Neutrophil (primary cell): ENCODE measurements around the gene CHST11.

Experiments
- H3K27ac ChIP-seq: fragments of 200-600 bp; sonication (generic); 2 replicates; pipeline ENCODE4 v1.5.1; 2016; ENCODE audit warnings: mild to moderate bottlenecking, moderate library complexity
- H3K27me3 ChIP-seq: fragments of 200-600 bp; sonication (generic); 2 replicates; pipeline ENCODE4 v1.6.0; 2016; ENCODE audit warnings: mild to moderate bottlenecking
- H3K36me3 ChIP-seq: fragments of 200-600 bp; sonication (generic); 2 replicates; pipeline ENCODE4 v1.5.1; 2017
- H3K4me1 ChIP-seq, 2 experiments: fragments of 200-600 bp in 1 of 2; sonication (generic) in 1 of 2; 1 replicate in 1 of 2; 2 replicates in 1 of 2; pipeline versions ENCODE4 v1.5.1 to v1.6.1; 2013 to 2016; ENCODE audit warnings: low read depth in 1 of 2, low read length in 1 of 2, mild to moderate bottlenecking in 1 of 2, moderate library complexity in 1 of 2; ENCODE audit not compliant: control insufficient read depth in 1 of 2, insufficient read depth in 1 of 2
- H3K4me3 ChIP-seq, 2 experiments: fragments of 200-600 bp in 1 of 2; sonication (generic) in 1 of 2; 1 replicate in 1 of 2; 2 replicates in 1 of 2; pipeline ENCODE4 v1.5.1; 2013 to 2016; ENCODE audit warnings: low read depth in 1 of 2, low read length in 1 of 2, mild to moderate bottlenecking in 1 of 2, moderate library complexity in 1 of 2
- H3K9me3 ChIP-seq: fragments of 200-600 bp; sonication (generic); 2 replicates; pipeline ENCODE4 v1.5.1; 2016
- TF ChIP-seq, protein P1 (sequence below): fragments of 200-600 bp; sonication (generic); IDR thresholded peaks from 2 replicates; pipeline ENCODE4 v1.5.1; 2016; ENCODE audit warnings: antibody characterized with exemption

The CHST11 gene

DNA sequence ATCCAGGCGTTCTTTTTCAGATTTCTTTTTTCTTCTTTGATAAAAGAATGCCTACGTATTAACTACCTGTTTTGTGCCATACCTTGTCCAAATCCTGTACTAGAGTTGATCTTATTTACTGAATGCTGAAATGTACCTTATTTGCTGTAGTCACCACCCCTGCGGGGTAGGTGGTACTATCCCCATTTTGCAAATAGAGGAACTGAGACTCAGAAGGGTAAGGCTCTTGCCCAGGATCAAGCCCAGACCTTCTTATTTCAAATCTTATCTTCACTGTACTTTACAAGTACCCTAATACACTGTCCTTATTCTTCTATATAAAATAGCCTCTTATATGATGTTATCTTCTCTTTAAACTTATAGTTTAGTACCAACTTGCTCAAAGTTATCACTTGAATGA, 294.8 kb downstream of the CHST11 start:
- Histone ChIP-seq H3K9me3 (no peaks in the 10 kb centered on the region), H3K27ac (peak overlapping the region; percentile 95), H3K4me3 (no peak overlapping the region), H3K4me1 (peaks cover 40 to 54% of the 10 kb centered on the region in 2 experiments), H3K36me3 (no peaks in the 10 kb centered on the region), H3K27me3 (no peaks in the 10 kb centered on the region)
- TF ChIP-seq, protein P1, sequence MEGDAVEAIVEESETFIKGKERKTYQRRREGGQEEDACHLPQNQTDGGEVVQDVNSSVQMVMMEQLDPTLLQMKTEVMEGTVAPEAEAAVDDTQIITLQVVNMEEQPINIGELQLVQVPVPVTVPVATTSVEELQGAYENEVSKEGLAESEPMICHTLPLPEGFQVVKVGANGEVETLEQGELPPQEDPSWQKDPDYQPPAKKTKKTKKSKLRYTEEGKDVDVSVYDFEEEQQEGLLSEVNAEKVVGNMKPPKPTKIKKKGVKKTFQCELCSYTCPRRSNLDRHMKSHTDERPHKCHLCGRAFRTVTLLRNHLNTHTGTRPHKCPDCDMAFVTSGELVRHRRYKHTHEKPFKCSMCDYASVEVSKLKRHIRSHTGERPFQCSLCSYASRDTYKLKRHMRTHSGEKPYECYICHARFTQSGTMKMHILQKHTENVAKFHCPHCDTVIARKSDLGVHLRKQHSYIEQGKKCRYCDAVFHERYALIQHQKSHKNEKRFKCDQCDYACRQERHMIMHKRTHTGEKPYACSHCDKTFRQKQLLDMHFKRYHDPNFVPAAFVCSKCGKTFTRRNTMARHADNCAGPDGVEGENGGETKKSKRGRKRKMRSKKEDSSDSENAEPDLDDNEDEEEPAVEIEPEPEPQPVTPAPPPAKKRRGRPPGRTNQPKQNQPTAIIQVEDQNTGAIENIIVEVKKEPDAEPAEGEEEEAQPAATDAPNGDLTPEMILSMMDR: no peak

DNA sequence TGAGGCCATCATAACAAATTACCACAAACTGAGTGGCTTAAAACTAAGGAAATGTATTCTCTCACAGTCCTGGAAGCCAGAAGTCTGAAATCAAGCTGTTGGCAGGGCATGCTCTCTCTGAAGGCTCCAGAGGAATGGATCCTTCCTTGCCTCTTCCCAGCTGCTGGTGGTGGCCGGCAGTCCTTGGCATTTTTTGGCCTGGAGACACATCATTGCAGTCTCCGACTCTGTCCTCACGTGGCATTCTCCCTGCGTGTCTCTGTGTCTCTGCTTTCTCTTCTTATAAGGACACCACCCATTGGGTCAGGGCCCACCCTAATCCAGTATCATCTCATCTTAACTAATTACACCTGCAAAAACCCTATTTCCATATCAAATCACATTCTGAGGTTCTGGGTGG, 295.3 kb downstream of the CHST11 start:
- no peaks in the 10 kb centered on the region for H3K9me3 ChIP-seq
- H3K36me3 ChIP-seq: peaks cover 3% of the 10 kb centered on the region
- peak overlapping the region; percentile 95 for H3K27ac ChIP-seq
- TF ChIP-seq, protein P1: no peak
- no peak overlapping the region for H3K4me3 ChIP-seq
- no peaks in the 10 kb centered on the region for H3K27me3 ChIP-seq
- peaks cover 40 to 50% of the 10 kb centered on the region in 2 experiments for H3K4me1 ChIP-seq

- no peaks in the 10 kb centered on the region for H3K27me3 ChIP-seq
- TF ChIP-seq, protein P1: no peak
- H3K36me3 ChIP-seq: peaks cover 10% of the 10 kb centered on the region
- H3K4me1 ChIP-seq: peaks cover 40 to 42% of the 10 kb centered on the region in 2 experiments
- no peak overlapping the region for H3K27ac ChIP-seq
- no peaks in the 10 kb centered on the region for H3K9me3 ChIP-seq
- H3K4me3 ChIP-seq: no peak overlapping the region
Observed at GRCh38 chr12:104752881-104753280, 296.1 kb downstream of the CHST11 start.

DNA sequence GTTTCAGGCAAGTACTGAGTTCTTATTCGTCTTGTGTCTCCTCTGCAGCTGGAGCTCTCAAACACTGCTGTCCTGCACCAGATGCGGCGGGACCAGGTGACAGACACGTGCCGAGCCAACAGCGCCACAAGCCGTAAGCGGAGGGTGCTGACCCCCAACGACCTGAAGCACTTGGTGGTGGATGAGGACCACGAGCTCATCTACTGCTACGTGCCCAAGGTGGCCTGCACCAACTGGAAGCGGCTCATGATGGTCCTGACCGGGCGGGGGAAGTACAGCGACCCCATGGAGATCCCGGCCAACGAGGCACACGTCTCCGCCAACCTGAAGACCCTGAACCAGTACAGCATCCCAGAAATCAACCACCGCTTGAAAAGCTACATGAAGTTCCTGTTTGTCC, 300.2 kb downstream of the CHST11 start:
- H3K27me3 ChIP-seq: no peaks in the 10 kb centered on the region
- H3K36me3 ChIP-seq: peaks cover 22% of the 10 kb centered on the region
- H3K9me3 ChIP-seq: no peaks in the 10 kb centered on the region
- TF ChIP-seq, protein P1: no peak
- no peak overlapping the region for H3K4me3 ChIP-seq
- no peak overlapping the region for H3K27ac ChIP-seq
- H3K4me1 ChIP-seq: peaks cover 2% of the 10 kb centered on the region in 2 experiments

GRCh38 chr12:104758771-104759170, 302.0 kb downstream of the CHST11 start:
- no peak overlapping the region for H3K27ac ChIP-seq
- TF ChIP-seq, protein P1: no peak
- H3K27me3 ChIP-seq: no peaks in the 10 kb centered on the region
- H3K4me1 ChIP-seq: peaks cover 15 to 16% of the 10 kb centered on the region in 2 experiments
- no peak overlapping the region for H3K4me3 ChIP-seq
- no peaks in the 10 kb centered on the region for H3K9me3 ChIP-seq
- peaks cover 22% of the 10 kb centered on the region for H3K36me3 ChIP-seq

DNA sequence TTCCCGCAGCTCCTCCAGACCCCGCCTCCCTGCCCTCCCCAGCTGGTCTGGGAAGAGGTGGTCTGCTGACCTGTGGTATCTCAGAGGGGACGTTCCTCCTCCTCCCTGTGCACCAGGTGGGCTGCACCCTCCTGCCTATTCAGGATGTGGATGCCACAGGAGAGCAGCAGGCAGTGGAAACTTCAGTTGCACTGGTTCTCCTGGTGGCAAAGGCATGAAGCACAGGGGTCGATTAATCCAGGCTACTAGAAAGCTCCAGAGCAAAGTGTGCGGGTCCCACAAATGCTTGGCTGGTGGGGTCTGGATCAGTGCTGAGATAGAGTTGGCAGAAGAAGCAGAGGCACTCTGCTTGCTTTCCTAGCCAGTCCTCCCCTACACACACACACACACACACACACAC, 304.3 kb downstream of the CHST11 start:
- H3K9me3 ChIP-seq: no peaks in the 10 kb centered on the region
- no peaks in the 10 kb centered on the region for H3K27me3 ChIP-seq
- TF ChIP-seq, protein P1: no peak
- H3K4me1 ChIP-seq: peaks cover 38% of the 10 kb centered on the region in 2 experiments
- no peak overlapping the region for H3K4me3 ChIP-seq
- H3K36me3 ChIP-seq: peaks cover 22% of the 10 kb centered on the region
- no peak overlapping the region for H3K27ac ChIP-seq
